HG03457 (cell line): Measurements from ENCODE around the gene SRSF3.
"Not testable (repeated sequence)": the region's sequence is repeated elsewhere in the genome, so short reads cannot be mapped to it uniquely, and the experiment has no call there.

Experiments
- ATAC-seq: cut with Tn5 transposase; IDR thresholded peaks from one replicate; pipeline ENCODE4 v1.9.1; 2021; ENCODE audit warnings: moderate number of reproducible peaks; ENCODE audit not compliant: unreplicated experiment

SRSF3 gene

GRCh38 chr6:36574679-36575078 lies 19.5 kb upstream of the SRSF3 start:
- ATAC-seq: no peak

- no peak for ATAC-seq
Measured at GRCh38 chr6:36576578-36576977, 17.6 kb upstream of the SRSF3 start.

- no peak for ATAC-seq
Measured at GRCh38 chr6:36577301-36577700, 16.9 kb upstream of the SRSF3 start.

GRCh38 chr6:36578030-36578429 lies 16.1 kb upstream of the SRSF3 start:
- no peak for ATAC-seq

- ATAC-seq: no peak
Measured at GRCh38 chr6:36578431-36578830, 15.7 kb upstream of the SRSF3 start.

- ATAC-seq: no peak
Measured at GRCh38 chr6:36580184-36580526, 14.0 kb upstream of the SRSF3 start.

- ATAC-seq: no peak
Measured at GRCh38 chr6:36581716-36582115, 12.4 kb upstream of the SRSF3 start.

- no peak for ATAC-seq
Measured at GRCh38 chr6:36586606-36587005, 7.6 kb upstream of the SRSF3 start.

- ATAC-seq: not testable (repeated sequence)
Measured at GRCh38 chr6:36589025-36589400, 5.1 kb upstream of the SRSF3 start.

GRCh38 chr6:36590237-36590636 lies 3.9 kb upstream of the SRSF3 start:
- ATAC-seq: no peak

GRCh38 chr6:36592221-36592655 lies 1.9 kb upstream of the SRSF3 start:
- ATAC-seq: peak; percentile 37

GRCh38 chr6:36593569-36594028 lies 563 bp upstream of the SRSF3 start:
- ATAC-seq: peak; percentile 13

GRCh38 chr6:36594816-36595643 lies 868 bp downstream of the SRSF3 start:
- no peak for ATAC-seq

- no peak for ATAC-seq
Measured at GRCh38 chr6:36596356-36596755, 2.2 kb downstream of the SRSF3 start.

GRCh38 chr6:36597775-36598174 lies 3.6 kb downstream of the SRSF3 start:
- ATAC-seq: no peak

- no peak for ATAC-seq
Measured at GRCh38 chr6:36598326-36598725, 4.2 kb downstream of the SRSF3 start.

- no peak for ATAC-seq
Measured at GRCh38 chr6:36598739-36599318, 4.7 kb downstream of the SRSF3 start.

- no peak for ATAC-seq
Measured at GRCh38 chr6:36599791-36600209, 5.6 kb downstream of the SRSF3 start.

- ATAC-seq: no peak
Measured at GRCh38 chr6:36600564-36601146, 6.5 kb downstream of the SRSF3 start.

GRCh38 chr6:36601818-36602217 lies 7.7 kb downstream of the SRSF3 start:
- not testable (repeated sequence) for ATAC-seq

GRCh38 chr6:36603222-36604089 lies 9.3 kb downstream of the SRSF3 start:
- ATAC-seq: no peak
